B cell (primary cell): ENCODE measurements around the gene ZNF407. TPM values are rescaled to one million over a fixed set of nuclear protein-coding genes. Genes with fewer than 3 reads are reported as not detected.

Experiments
- ATAC-seq: fragments of 200-7000 bp; cut with Tn5 transposase; one replicate; pipeline ENCODE4 v1.10.0; 2021; ENCODE audit warnings: low read depth, mild to moderate bottlenecking, moderate number of reproducible peaks, moderate library complexity
- CTCF ChIA-PET: fragments of 350-600 bp; sonication (Branson Sonifier 250); formaldehyde crosslinking; loops from one replicate; lab custom pipeline; 2021; ENCODE audit warnings: antibody characterized with exemption, inconsistent platforms; lab: Charles Lee
- POLR2A ChIA-PET: fragments of 350-600 bp; sonication (Branson Sonifier 250); formaldehyde crosslinking; loops from one replicate; lab custom pipeline; 2021; ENCODE audit warnings: antibody characterized with exemption; lab: Charles Lee
- DNase-seq: peaks from one replicate; pipeline ENCODE4 v3.0.0; 2013
- H2AFZ ChIP-seq: 2 replicates; pipeline ENCODE4 v1.6.1; 2012; ENCODE audit warnings: mild to moderate bottlenecking, low read depth, low read length; ENCODE audit not compliant: insufficient read depth, poor library complexity, severe bottlenecking
- H3K27ac ChIP-seq, 2 donors: 1 replicate in 1 of 2; 2 replicates in 1 of 2; pipeline ENCODE4 v1.5.1; 2012 to 2013; ENCODE audit warnings: low read length in 2 of 2, mild to moderate bottlenecking in 2 of 2, moderate library complexity in 1 of 2
- H3K27me3 ChIP-seq, 4 experiments: fragments of 200-600 bp in 1 of 4; sonication (generic) in 1 of 4; replicated peaks in 1 of 4; 1 replicate in 2 of 4; 2 replicates in 2 of 4; pipeline versions ENCODE4 v1.6.1 to v1.7.0; 2013 to 2016; ENCODE audit warnings: low read length in 3 of 4, mild to moderate bottlenecking in 2 of 4, mixed read lengths in 1 of 4, moderate library complexity in 1 of 4; ENCODE audit not compliant: insufficient read depth in 4 of 4, control insufficient read depth in 3 of 4; ENCODE audit errors: control extremely low read depth in 1 of 4
- H3K36me3 ChIP-seq, 2 experiments: replicated peaks in 1 of 2; 1 replicate in 1 of 2; 2 replicates in 1 of 2; pipeline versions ENCODE4 v1.6.1 to v1.7.1; 2013; ENCODE audit warnings: low read length in 1 of 2; ENCODE audit not compliant: insufficient read depth in 2 of 2, control insufficient read depth in 1 of 2; ENCODE audit errors: control extremely low read depth in 1 of 2, extremely low read depth in 1 of 2
- H3K4me1 ChIP-seq, 2 donors: fragments of 200-600 bp in 1 of 2; sonication (generic) in 1 of 2; 1 replicate in 1 of 2; 2 replicates in 1 of 2; pipeline versions ENCODE4 v1.5.1 to v1.6.1; 2013 to 2017; ENCODE audit warnings: low read length in 2 of 2; ENCODE audit not compliant: control insufficient read depth in 2 of 2, insufficient read depth in 2 of 2
- H3K4me2 ChIP-seq: replicated peaks from 2 replicates; pipeline ENCODE3; 2012; ENCODE audit warnings: mild to moderate bottlenecking, low read depth, low read length; ENCODE audit not compliant: poor library complexity, severe bottlenecking
- H3K4me3 ChIP-seq, 5 experiments: fragments of 200-600 bp in 1 of 5; sonication (generic) in 1 of 5; 1 replicate in 3 of 5; 2 replicates in 2 of 5; pipeline versions ENCODE4 v1.5.1 to v1.7.0; 2011 to 2016; ENCODE audit warnings: low read length in 4 of 5, mild to moderate bottlenecking in 4 of 5, low read depth in 2 of 5, control low read depth in 1 of 5, moderate library complexity in 1 of 5; ENCODE audit not compliant: insufficient read depth in 1 of 5; ENCODE audit errors: control extremely low read depth in 1 of 5, extremely low read depth in 1 of 5
- H3K79me2 ChIP-seq: fragments of 200-600 bp; sonication (generic); one replicate; pipeline ENCODE4 v1.6.0; 2016; ENCODE audit warnings: low read length; ENCODE audit not compliant: control insufficient read depth, insufficient read depth
- H3K9ac ChIP-seq: fragments of 200-600 bp; sonication (generic); 2 replicates; pipeline ENCODE4 v1.6.1; 2017; ENCODE audit warnings: mild to moderate bottlenecking, low read length, moderate library complexity
- H3K9me3 ChIP-seq, 3 donors: one replicate each; pipeline versions ENCODE4 v1.6.1 to v1.7.1; 2013; ENCODE audit warnings: low read length in 2 of 3; ENCODE audit not compliant: control insufficient read depth in 2 of 3, insufficient read depth in 1 of 3; ENCODE audit errors: control extremely low read depth in 1 of 3
- H4K20me1 ChIP-seq: 2 replicates; pipeline ENCODE4 v1.6.0; 2012; ENCODE audit warnings: mild to moderate bottlenecking, low read length; ENCODE audit not compliant: insufficient read depth, control insufficient read depth, poor library complexity, severe bottlenecking
- H3K27ac Mint-ChIP-seq: one replicate; pipeline ENCODE4 v1.8.0; 2021; ENCODE audit warnings: mixed read lengths
- H3K27me3 Mint-ChIP-seq: one replicate; pipeline ENCODE4 v1.8.0; 2021; ENCODE audit warnings: mixed read lengths
- H3K4me1 Mint-ChIP-seq: one replicate; pipeline ENCODE4 v1.8.0; 2021; ENCODE audit warnings: mixed read lengths
- H3K4me3 Mint-ChIP-seq: one replicate; pipeline ENCODE4 v1.8.0; 2021; ENCODE audit warnings: mixed read lengths
- H3K9me3 Mint-ChIP-seq: one replicate; pipeline ENCODE4 v1.8.0; 2022; ENCODE audit warnings: mixed read lengths; ENCODE audit not compliant: insufficient read depth
- CTCF ChIP-seq: fragments of 200-600 bp; IDR thresholded peaks from one replicate; pipeline ENCODE4 v1.8.0; 2022; ENCODE audit warnings: antibody characterized with exemption, mild to moderate bottlenecking
- EZH2 ChIP-seq: IDR thresholded peaks from 2 replicates; pipeline ENCODE4 v1.6.1; 2012; ENCODE audit warnings: borderline replicate concordance, low read depth, mild to moderate bottlenecking, moderate library complexity, low read length; ENCODE audit not compliant: insufficient read depth, poor library complexity, severe bottlenecking
- WGBS: methylation state at CpG from one replicate; pipeline ENCODE4 v1.1.5; 2013; ENCODE audit warnings: missing lambda C conversion rate; ENCODE audit not compliant: insufficient coverage; 5-methylcytosine and 5-hydroxymethylcytosine counted together
- intact Hi-C: fragments of 100-400 bp; cut with micrococcal nuclease; formaldehyde crosslinking; loops from one replicate; pipeline ENCODE4 v1.10.0; 2022
- polyA plus RNA-seq: library from polyadenylated mRNA; depleted of rRNA; stranded (reverse); fragments of >200 nt; gene quantifications from 2 replicates; pipeline ENCODE4 v1.2.3, GENCODE V29; 2012
- total RNA-seq, 2 donors: library from RNA; stranded (reverse); fragments of 120-200 nt in 1 of 2; gene quantifications; 1 replicate in 1 of 2; 2 replicates in 1 of 2; pipeline versions ENCODE4 v1.2.3 to v1.2.4, GENCODE V29; 2013 to 2022

The ZNF407 gene
- total and polyA plus RNA-seq, 2 donors (not counting 1 experiment from before 2014, with no cell fraction given): 4.5 to 37.1 TPM

- Histone ChIP-seq H2AFZ (no peak overlapping the region), H3K79me2 (no peaks in the 10 kb centered on the region), H3K27me3 (no peaks in the 10 kb centered on the region), H3K36me3 (no peaks in the 10 kb centered on the region), H3K4me1 (peaks cover 5 to 17% of the 10 kb centered on the region in 2 donors), H3K9me3 (no peaks in the 10 kb centered on the region), H3K9ac (no peak overlapping the region), H3K27ac (no peak overlapping the region), H4K20me1 (no peaks in the 10 kb centered on the region), H3K4me3 (no peak overlapping the region), H3K4me2 (peak overlapping the region; percentile 24)
- Mint-ChIP-seq H3K9me3 (no peaks in the 10 kb centered on the region), H3K27ac (peak overlapping the region; percentile 2), H3K4me1 (peaks cover 16% of the 10 kb centered on the region), H3K4me3 (peak overlapping the region; percentile 32), H3K27me3 (no peaks in the 10 kb centered on the region)
- ChIA-PET CTCF (no interaction called here), POLR2A (no interaction called here)
- peak; percentile 13 for DNase-seq
- TF ChIP-seq CTCF: no peak
- TF ChIP-seq EZH2: no peak
- intact Hi-C loops: no loop called here
- 100% methylated on average over 3 of the region's 4 CpGs for WGBS
- ATAC-seq: peak; percentile 61
These were observed 353.6 kb downstream of the ZNF407 start for GRCh38 chr18:74951165-74951760.

GRCh38 chr18:74957588-74958224, 360.0 kb downstream of the ZNF407 start:
- no peak for DNase-seq
- no peak overlapping the region for H3K4me2 ChIP-seq
- Mint-ChIP-seq H3K27ac (no peak overlapping the region), H3K27me3 (no peaks in the 10 kb centered on the region), H3K4me1 (no peaks in the 10 kb centered on the region), H3K4me3 (no peak overlapping the region), H3K9me3 (no peaks in the 10 kb centered on the region)
- H3K4me3 ChIP-seq: no peak overlapping the region
- no peaks in the 10 kb centered on the region for H3K4me1 ChIP-seq
- H3K9ac ChIP-seq: no peak overlapping the region
- no peaks in the 10 kb centered on the region for H3K27me3 ChIP-seq
- 97% methylated on average over 4 of the region's 8 CpGs for WGBS
- H4K20me1 ChIP-seq: no peaks in the 10 kb centered on the region
- no peak overlapping the region for H2AFZ ChIP-seq
- TF ChIP-seq EZH2: no peak
- TF ChIP-seq CTCF: no peak
- peaks cover 0 to 2% of the 10 kb centered on the region in 2 experiments for H3K36me3 ChIP-seq
- no peak overlapping the region for H3K27ac ChIP-seq
- H3K79me2 ChIP-seq: no peaks in the 10 kb centered on the region
- ATAC-seq: no peak
- ChIA-PET CTCF (interaction anchor here (0.6 to 1.9 kb wide), 3 partner anchors 9 to 1441 kb away, joined by 3 to 5 read pairs (median 4); no protein-coding TSS in a partner anchor), POLR2A (no interaction called here)
- intact Hi-C loops: no loop called here
- H3K9me3 ChIP-seq: no peaks in the 10 kb centered on the region
